Mononuclear cell (primary cell): ENCODE data around the gene DOCK4. TPM values are rescaled to one million over a fixed set of nuclear protein-coding genes. Genes with fewer than 3 reads are reported as not detected.

Experiments used
- H3K27me3 ChIP-seq: 2 replicates; pipeline ENCODE4 v1.6.0; 2011; ENCODE audit warnings: low read length, control low read depth; ENCODE audit not compliant: insufficient read depth
- H3K4me1 ChIP-seq: 2 replicates; pipeline ENCODE4 v1.5.1; 2011; ENCODE audit warnings: mild to moderate bottlenecking, low read length, control low read depth; ENCODE audit not compliant: insufficient read depth
- H3K4me3 ChIP-seq: 2 replicates; pipeline ENCODE4 v1.5.1; 2011; ENCODE audit warnings: mild to moderate bottlenecking, low read length, moderate library complexity
- H3K9me3 ChIP-seq: 2 replicates; pipeline ENCODE4 v1.5.1; 2011; ENCODE audit warnings: low read depth, mild to moderate bottlenecking, control low read depth, low read length
- total RNA-seq: library from RNA; depleted of rRNA; stranded (reverse); fragments of >200 nt; gene quantifications from one replicate; pipeline ENCODE4 v1.2.3, GENCODE V29; 2012

The DOCK4 gene
- total RNA-seq, 1 donor: 5.6 TPM

- no peak overlapping the region for H3K4me3 ChIP-seq
- no peaks in the 10 kb centered on the region for H3K4me1 ChIP-seq
- no peaks in the 10 kb centered on the region for H3K27me3 ChIP-seq
- H3K9me3 ChIP-seq: no peaks in the 10 kb centered on the region
Measured at GRCh38 chr7:112069879-112070321, 136.3 kb downstream of the DOCK4 start.

DNA sequence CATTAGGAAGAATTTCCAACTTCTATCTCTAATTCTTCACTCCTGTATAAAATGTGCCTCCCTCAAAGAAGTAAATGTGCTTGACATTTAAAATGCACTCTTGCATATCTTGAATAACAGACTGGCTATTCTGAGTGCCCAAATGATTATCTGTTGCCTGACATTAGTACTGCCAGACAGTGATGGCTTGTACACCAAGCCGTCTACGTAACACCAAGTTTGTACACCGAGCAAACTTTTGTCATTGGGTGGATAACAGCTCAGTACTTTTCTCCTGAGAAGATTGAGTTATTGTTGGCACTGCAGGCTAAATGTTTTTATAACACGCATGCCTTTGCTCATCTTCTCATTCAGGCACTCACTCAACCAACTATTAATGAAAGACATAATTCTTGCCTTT is 137.2 kb downstream of the DOCK4 start:
- Histone ChIP-seq H3K9me3 (no peaks in the 10 kb centered on the region), H3K27me3 (no peaks in the 10 kb centered on the region)

DNA sequence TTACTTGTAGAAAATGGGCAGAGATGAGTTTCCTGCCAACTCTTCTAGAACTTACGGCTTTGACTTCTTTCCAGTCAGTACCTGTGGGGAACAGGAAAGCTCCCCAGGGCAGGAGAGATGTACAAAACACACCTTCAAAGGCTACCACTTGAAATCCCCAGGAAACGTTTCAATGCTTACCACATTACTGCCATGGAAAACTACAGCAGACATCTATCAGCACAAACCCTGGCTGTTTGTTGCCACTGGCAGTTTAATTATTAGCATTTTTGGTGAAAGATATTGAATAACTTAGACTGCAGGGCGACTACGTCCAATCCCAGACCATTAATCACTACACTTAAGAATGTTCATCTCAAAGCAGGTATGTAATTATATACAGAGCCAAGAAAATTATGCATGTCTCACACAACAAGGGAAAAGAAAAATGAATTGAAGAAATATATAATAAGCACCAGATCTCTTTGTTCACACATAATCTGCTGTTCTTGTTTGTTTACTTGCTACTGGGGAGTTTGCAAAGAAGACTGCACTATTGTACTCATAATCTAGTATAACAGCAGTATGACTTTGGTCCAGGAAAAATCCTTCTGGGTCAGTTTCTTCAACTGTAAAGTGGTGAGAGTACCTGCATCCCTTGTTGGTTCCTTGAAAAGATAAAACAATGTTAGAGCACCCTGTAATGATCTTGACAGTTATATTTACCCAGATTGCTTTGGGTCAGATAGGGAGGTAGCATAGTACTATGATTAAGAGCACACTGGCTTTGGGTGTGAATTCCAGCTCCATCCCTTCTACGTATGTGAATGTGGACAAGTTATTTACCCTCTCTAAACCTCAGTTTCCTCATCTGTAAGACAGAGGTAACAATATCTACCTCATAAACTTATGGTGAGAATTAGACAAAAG is 138.3 kb downstream of the DOCK4 start:
- Histone ChIP-seq H3K4me1 (no peaks in the 10 kb centered on the region), H3K4me3 (no peak overlapping the region), H3K9me3 (no peaks in the 10 kb centered on the region), H3K27me3 (no peaks in the 10 kb centered on the region)

More for the DNA sequence above, 137.2 kb downstream of the DOCK4 start:
- Histone ChIP-seq H3K4me3 (no peak overlapping the region), H3K4me1 (no peaks in the 10 kb centered on the region)

DNA sequence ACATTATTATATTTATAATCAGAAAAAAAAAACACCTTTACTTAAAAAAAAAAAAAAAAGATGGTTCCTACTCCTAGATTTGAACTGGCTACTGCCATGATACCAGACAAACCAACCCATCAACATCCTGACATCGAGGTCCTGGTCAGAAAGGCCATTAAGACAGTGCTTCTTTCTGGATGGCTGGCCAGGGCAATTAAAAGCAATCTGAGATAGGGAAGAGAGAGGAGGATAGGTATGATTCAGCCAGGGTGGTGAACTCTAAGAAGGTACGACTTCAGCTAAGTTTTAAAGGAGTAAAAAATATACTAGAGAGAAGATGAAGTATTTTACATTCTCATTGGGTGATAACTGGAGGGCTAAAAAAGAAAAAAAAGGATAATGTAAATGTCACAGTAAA is 139.0 kb downstream of the DOCK4 start:
- Histone ChIP-seq H3K9me3 (no peaks in the 10 kb centered on the region), H3K4me3 (no peak overlapping the region), H3K4me1 (no peaks in the 10 kb centered on the region), H3K27me3 (no peaks in the 10 kb centered on the region)

- no peak overlapping the region for H3K4me3 ChIP-seq
- no peaks in the 10 kb centered on the region for H3K27me3 ChIP-seq
- H3K4me1 ChIP-seq: no peaks in the 10 kb centered on the region
- no peaks in the 10 kb centered on the region for H3K9me3 ChIP-seq
Measured at GRCh38 chr7:112065758-112066157, 140.4 kb downstream of the DOCK4 start.

DNA sequence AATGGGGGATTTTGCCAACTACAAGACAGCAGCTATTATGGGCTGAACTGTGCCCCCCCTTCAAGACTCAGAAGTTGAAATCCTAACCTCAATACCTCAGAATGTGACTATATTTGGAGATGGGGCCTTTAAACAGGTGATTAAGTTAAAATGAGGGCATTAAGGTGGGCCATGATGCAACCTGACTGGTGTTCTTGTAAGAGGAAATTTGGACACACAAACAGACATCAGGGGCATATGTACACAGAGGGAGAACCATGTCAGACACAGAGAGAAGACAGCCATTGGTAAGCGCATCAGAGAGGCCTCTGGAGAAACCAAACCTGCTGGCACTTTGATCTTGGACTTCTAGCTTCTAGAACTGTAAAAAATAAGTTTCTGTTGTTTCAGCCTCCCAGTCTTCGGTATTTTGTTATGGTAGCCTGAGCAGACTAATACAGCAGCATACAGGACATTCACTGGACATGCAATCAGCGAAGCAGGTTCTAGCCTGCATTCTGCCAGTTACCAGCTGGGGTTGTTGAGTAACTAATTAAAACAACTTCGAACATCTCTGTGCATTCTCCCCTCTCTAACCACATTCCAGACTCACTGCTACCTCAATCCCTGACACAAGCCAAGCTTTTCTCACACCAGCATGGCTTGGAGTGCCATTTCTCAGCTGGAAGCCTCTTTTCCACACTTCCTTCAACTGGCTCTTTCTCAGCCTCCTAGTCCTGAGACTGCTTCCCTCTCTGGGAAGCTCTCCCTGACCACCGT is 141.4 kb downstream of the DOCK4 start:
- Histone ChIP-seq H3K4me3 (no peak overlapping the region), H3K4me1 (no peaks in the 10 kb centered on the region), H3K9me3 (no peaks in the 10 kb centered on the region), H3K27me3 (no peaks in the 10 kb centered on the region)

DNA sequence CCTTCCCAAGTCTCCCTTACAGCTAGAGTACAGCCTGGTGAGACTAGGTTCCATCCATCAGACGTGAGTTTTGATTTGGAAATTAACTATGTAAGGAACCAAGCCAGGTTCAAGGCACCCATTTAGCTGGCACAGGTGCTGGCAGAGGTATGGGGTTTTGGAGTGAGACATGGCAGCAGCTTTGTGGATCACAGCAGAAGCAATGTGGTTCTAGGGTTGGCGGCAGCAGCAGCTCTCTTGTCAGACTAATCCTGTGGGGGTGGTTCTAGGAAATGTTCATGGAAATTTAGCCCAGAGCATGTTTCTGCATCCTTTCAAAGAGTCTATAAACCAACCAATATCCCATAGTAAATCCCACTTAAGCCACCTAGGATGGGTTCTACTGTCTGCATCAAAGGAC is 142.2 kb downstream of the DOCK4 start:
- no peaks in the 10 kb centered on the region for H3K9me3 ChIP-seq
- no peak overlapping the region for H3K4me3 ChIP-seq
- no peaks in the 10 kb centered on the region for H3K27me3 ChIP-seq
- no peaks in the 10 kb centered on the region for H3K4me1 ChIP-seq

DNA sequence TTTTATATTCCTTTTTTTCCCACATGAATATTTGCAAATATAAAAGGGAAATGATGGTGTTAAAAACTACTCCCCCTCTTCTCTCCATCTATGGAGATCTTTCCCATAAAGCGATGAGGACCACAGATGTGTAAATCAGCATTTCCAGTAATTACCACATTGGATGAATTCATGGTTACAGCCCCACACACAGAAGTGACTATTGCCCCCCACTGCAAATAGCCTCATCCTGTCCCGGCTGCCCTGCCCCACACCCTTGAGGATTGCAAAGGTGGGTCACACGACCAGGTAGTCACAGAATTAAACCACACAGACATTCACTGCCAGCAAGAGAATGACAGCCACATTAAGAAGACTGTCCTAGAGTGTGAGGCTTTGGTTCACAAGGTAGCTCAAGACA is 145.1 kb downstream of the DOCK4 start:
- Histone ChIP-seq H3K9me3 (no peaks in the 10 kb centered on the region), H3K4me3 (no peak overlapping the region), H3K27me3 (no peaks in the 10 kb centered on the region), H3K4me1 (no peaks in the 10 kb centered on the region)

- Histone ChIP-seq H3K4me3 (no peak overlapping the region), H3K9me3 (no peaks in the 10 kb centered on the region), H3K4me1 (no peaks in the 10 kb centered on the region), H3K27me3 (no peaks in the 10 kb centered on the region)
Measured at GRCh38 chr7:112060625-112061024, 145.6 kb downstream of the DOCK4 start.

DNA sequence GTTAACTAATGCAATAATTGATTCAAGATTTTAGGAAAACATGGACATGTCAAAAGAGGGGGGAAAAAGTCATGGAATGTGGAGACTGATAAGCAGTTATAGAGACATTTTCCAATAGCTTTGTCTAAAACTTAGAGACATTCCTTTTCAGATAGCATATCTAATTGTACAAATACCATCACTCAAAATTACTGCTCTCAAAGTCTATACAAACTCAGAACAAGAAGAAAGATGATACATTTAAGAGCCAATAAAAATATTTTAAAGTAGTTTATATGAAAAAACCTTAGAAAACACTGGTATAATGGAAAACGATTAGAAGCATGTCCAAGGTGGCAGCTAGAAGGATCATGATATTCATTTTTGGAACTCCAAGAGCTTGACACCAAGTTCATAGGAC is 146.5 kb downstream of the DOCK4 start:
- Histone ChIP-seq H3K4me1 (no peaks in the 10 kb centered on the region), H3K4me3 (no peak overlapping the region), H3K27me3 (no peaks in the 10 kb centered on the region), H3K9me3 (no peaks in the 10 kb centered on the region)

DNA sequence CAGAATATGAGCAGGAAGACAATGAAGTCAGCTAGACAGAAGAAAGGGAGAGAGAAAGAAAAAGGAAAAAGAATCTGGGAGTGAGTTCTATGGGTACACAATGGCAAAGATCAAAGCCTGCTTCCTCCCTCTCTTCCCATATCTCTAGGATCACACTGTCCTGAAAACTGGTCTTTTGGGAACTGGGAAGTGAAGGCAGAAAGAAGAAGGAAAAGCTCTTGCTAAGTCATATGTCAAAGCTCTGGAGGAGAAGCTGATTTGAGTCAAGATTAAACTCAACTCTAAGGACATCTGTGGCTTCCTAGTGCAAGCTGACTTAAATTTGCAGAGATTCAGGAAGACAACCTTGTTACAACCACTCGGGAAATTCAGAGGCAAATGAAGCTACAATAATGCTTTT is 147.5 kb downstream of the DOCK4 start:
- H3K9me3 ChIP-seq: no peaks in the 10 kb centered on the region
- no peak overlapping the region for H3K4me3 ChIP-seq
- no peaks in the 10 kb centered on the region for H3K27me3 ChIP-seq
- no peaks in the 10 kb centered on the region for H3K4me1 ChIP-seq

DNA sequence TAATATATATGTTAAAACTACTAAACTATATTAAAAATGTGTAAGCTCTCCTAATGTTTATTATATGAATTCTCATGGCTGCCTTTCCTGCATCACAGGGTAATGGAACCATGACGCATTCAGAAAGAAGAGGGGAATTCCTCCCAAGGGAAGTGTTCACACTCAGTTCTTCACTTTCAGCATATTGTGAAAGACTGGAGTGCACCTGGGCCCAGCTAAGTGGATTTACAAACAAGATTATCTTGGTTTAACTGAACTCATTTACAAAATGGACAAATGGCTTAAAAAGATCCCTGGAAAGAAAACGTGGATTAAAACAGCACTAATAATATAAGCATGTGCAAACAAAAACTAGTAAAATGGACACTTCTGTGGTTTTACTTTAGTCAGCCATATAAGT is 149.8 kb downstream of the DOCK4 start:
- no peaks in the 10 kb centered on the region for H3K4me1 ChIP-seq
- no peaks in the 10 kb centered on the region for H3K9me3 ChIP-seq
- no peak overlapping the region for H3K4me3 ChIP-seq
- H3K27me3 ChIP-seq: no peaks in the 10 kb centered on the region

DNA sequence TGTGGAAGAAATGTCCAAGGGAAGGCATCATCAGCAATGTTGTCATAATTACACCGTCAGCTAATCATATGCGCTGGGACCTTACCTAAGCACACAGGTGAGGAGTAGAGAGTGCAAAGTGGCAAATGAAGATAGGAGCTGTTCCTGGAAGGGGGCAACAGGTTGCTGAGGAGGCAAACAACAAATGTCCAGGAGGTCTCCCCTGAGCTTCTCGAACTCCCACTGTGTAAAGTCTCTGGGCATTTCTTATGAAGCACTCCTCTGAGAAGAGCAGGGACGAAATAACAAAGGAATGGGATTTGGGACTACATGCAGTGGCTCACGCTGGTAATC is 152.5 kb downstream of the DOCK4 start:
- Histone ChIP-seq H3K9me3 (no peaks in the 10 kb centered on the region), H3K4me1 (no peaks in the 10 kb centered on the region), H3K27me3 (no peaks in the 10 kb centered on the region), H3K4me3 (no peak overlapping the region)

- no peaks in the 10 kb centered on the region for H3K27me3 ChIP-seq
- H3K4me1 ChIP-seq: no peaks in the 10 kb centered on the region
- H3K4me3 ChIP-seq: no peak overlapping the region
- H3K9me3 ChIP-seq: no peaks in the 10 kb centered on the region
Measured at GRCh38 chr7:112052993-112053736, 153.0 kb downstream of the DOCK4 start.

DNA sequence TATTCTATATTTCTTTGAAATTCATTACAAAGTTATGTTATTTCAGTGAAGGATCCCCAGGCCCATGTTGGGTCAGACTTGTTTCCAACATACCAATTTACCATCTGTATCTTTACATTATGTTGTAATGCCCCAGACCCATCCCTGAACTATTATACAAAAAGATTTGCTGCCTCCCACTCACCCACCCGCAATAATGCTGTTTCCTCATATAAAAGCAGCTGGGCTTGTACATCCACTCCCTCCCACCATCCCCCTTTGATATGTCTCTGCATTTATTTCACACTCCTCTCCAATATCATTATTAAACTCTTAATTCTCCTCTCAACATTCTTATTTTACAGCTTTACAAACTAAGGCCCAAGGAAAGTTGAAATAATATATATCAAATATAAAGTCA is 153.7 kb downstream of the DOCK4 start:
- H3K4me3 ChIP-seq: no peak overlapping the region
- H3K4me1 ChIP-seq: no peaks in the 10 kb centered on the region
- no peaks in the 10 kb centered on the region for H3K27me3 ChIP-seq
- no peaks in the 10 kb centered on the region for H3K9me3 ChIP-seq
